Mesenchymal stem cell (in vitro differentiated cells and primary cell): Measurements from ENCODE around the gene CCNDBP1.

Experiments used
- DNase-seq: peaks from one replicate; pipeline ENCODE4 v3.0.0-alpha.2; 2013
- H2AFZ ChIP-seq: one replicate; pipeline ENCODE4 v1.6.1; 2013; ENCODE audit warnings: low read depth, mild to moderate bottlenecking, control low read depth, inconsistent platforms, low read length, moderate library complexity
- H2AK5ac ChIP-seq: 2 replicates; pipeline ENCODE4 v1.6.1; 2013; ENCODE audit warnings: low read length, moderate library complexity, mild to moderate bottlenecking, inconsistent platforms; ENCODE audit not compliant: severe bottlenecking
- H2BK120ac ChIP-seq: one replicate; pipeline ENCODE4 v1.6.1; 2013; ENCODE audit warnings: low read depth, mild to moderate bottlenecking, inconsistent platforms, low read length, moderate library complexity
- H2BK12ac ChIP-seq, 2 experiments: one replicate each; pipeline ENCODE4 v1.6.1; 2013; ENCODE audit warnings: inconsistent platforms in 2 of 2, low read length in 2 of 2, mild to moderate bottlenecking in 2 of 2, moderate library complexity in 2 of 2, control low read depth in 1 of 2
- H2BK15ac ChIP-seq: one replicate; pipeline ENCODE4 v1.6.1; 2013; ENCODE audit warnings: mild to moderate bottlenecking, low read depth, inconsistent platforms; ENCODE audit not compliant: poor library complexity, severe bottlenecking
- H2BK5ac ChIP-seq: 2 replicates; pipeline ENCODE4 v1.6.1; 2013; ENCODE audit warnings: low read depth, mild to moderate bottlenecking, low read length, control low read depth, inconsistent platforms; ENCODE audit not compliant: poor library complexity, severe bottlenecking
- H3K14ac ChIP-seq, 2 experiments: one replicate each; pipeline ENCODE4 v1.6.1; 2013; ENCODE audit warnings: inconsistent platforms in 2 of 2, low read length in 2 of 2, control low read depth in 1 of 2, mild to moderate bottlenecking in 1 of 2, moderate library complexity in 1 of 2
- H3K18ac ChIP-seq, 2 experiments: one replicate each; pipeline ENCODE4 v1.6.1; 2013; ENCODE audit warnings: inconsistent platforms in 2 of 2, low read length in 2 of 2, control low read depth in 1 of 2, low read depth in 1 of 2, mild to moderate bottlenecking in 1 of 2
- H3K23ac ChIP-seq, 2 experiments: one replicate each; pipeline ENCODE4 v1.6.1; 2013; ENCODE audit warnings: inconsistent platforms in 2 of 2, low read length in 2 of 2, mild to moderate bottlenecking in 2 of 2, moderate library complexity in 2 of 2, control low read depth in 1 of 2
- H3K27ac ChIP-seq: 2 replicates; pipeline ENCODE4 v1.5.1; 2013; ENCODE audit warnings: mild to moderate bottlenecking, moderate library complexity, low read length, control low read depth, inconsistent platforms; ENCODE audit not compliant: poor library complexity, severe bottlenecking
- H3K27me3 ChIP-seq, 2 experiments: 2 replicates each; pipeline versions ENCODE4 v1.6.1 to v1.7.0; 2013; ENCODE audit warnings: low read length in 2 of 2, mild to moderate bottlenecking in 2 of 2, moderate library complexity in 2 of 2, control low read depth in 1 of 2, inconsistent platforms in 1 of 2; ENCODE audit not compliant: control insufficient read depth in 1 of 2, insufficient read depth in 1 of 2
- H3K36me3 ChIP-seq, 2 experiments: 2 replicates each; pipeline versions ENCODE4 v1.6.1 to v1.7.0; 2013; ENCODE audit warnings: low read length in 2 of 2, control low read depth in 1 of 2, inconsistent platforms in 1 of 2, low read depth in 1 of 2, mild to moderate bottlenecking in 1 of 2; ENCODE audit not compliant: insufficient read depth in 2 of 2, control insufficient read depth in 1 of 2
- H3K4ac ChIP-seq, 2 experiments: one replicate each; pipeline ENCODE4 v1.6.1; 2013; ENCODE audit warnings: inconsistent platforms in 2 of 2, low read length in 2 of 2, mild to moderate bottlenecking in 2 of 2, moderate library complexity in 2 of 2, control low read depth in 1 of 2, low read depth in 1 of 2
- H3K4me1 ChIP-seq: 2 replicates; pipeline ENCODE4 v1.6.1; 2013; ENCODE audit warnings: low read depth, low read length, control low read depth; ENCODE audit not compliant: control insufficient read depth, insufficient read depth
- H3K4me2 ChIP-seq: 2 replicates; pipeline ENCODE4 v1.6.1; 2013; ENCODE audit warnings: low read length, mild to moderate bottlenecking, inconsistent platforms; ENCODE audit not compliant: poor library complexity, severe bottlenecking
- H3K4me3 ChIP-seq, 2 experiments: 2 replicates each; pipeline versions ENCODE4 v1.5.1 to v1.7.0; 2013; ENCODE audit warnings: low read length in 2 of 2, mild to moderate bottlenecking in 2 of 2, control low read depth in 1 of 2, low read depth in 1 of 2; ENCODE audit not compliant: insufficient read depth in 1 of 2
- H3K79me1 ChIP-seq: replicated peaks from 2 replicates; pipeline ENCODE4 v1.6.1; 2013; ENCODE audit warnings: mild to moderate bottlenecking, control low read depth, low read length, inconsistent platforms; ENCODE audit not compliant: poor library complexity, severe bottlenecking
- H3K9ac ChIP-seq: 2 replicates; pipeline ENCODE4 v1.7.0; 2013; ENCODE audit warnings: mild to moderate bottlenecking, low read length, moderate library complexity
- H3K9me3 ChIP-seq: 2 replicates; pipeline ENCODE4 v1.7.0; 2013; ENCODE audit warnings: mild to moderate bottlenecking, low read length; ENCODE audit not compliant: control insufficient read depth
- H4K8ac ChIP-seq: one replicate; pipeline ENCODE4 v1.6.1; 2013; ENCODE audit warnings: inconsistent platforms, mild to moderate bottlenecking, low read length, moderate library complexity
- H4K91ac ChIP-seq: one replicate; pipeline ENCODE4 v1.6.1; 2013; ENCODE audit warnings: mild to moderate bottlenecking, low read length, inconsistent platforms
- WGBS: methylation state at CpG from one replicate; pipeline ENCODE4 v1.1.7; 2013; ENCODE audit warnings: mixed read lengths; 5-methylcytosine and 5-hydroxymethylcytosine counted together

CCNDBP1 gene

GRCh38 chr15:43212951-43213350, 27.7 kb downstream of the CCNDBP1 start:
- H3K4ac ChIP-seq, result no peak overlapping the region
- no peak overlapping the region for H2BK12ac ChIP-seq
- H3K36me3 ChIP-seq, result no peaks in the 10 kb centered on the region
- no peak overlapping the region for H4K8ac ChIP-seq
- DNase-seq, result no peak
- H2BK120ac ChIP-seq, result no peak overlapping the region
- no peak overlapping the region for H3K27ac ChIP-seq
- H3K4me2 ChIP-seq, result no peak overlapping the region
- no peak overlapping the region for H2BK15ac ChIP-seq
- H3K14ac ChIP-seq, result no peak overlapping the region
- peaks cover 50 to 79% of the 10 kb centered on the region in 2 experiments for H3K27me3 ChIP-seq
- H2BK5ac ChIP-seq, result no peak overlapping the region
- no peak overlapping the region for H3K4me3 ChIP-seq
- no peak overlapping the region for H2AFZ ChIP-seq
- no peak overlapping the region for H4K91ac ChIP-seq
- no peaks in the 10 kb centered on the region for H3K79me1 ChIP-seq
- no peak overlapping the region for H3K18ac ChIP-seq
- no peak overlapping the region for H2AK5ac ChIP-seq
- H3K9ac ChIP-seq, result no peak overlapping the region
- H3K9me3 ChIP-seq, result no peaks in the 10 kb centered on the region
- H3K23ac ChIP-seq, result no peak overlapping the region
- H3K4me1 ChIP-seq, result no peaks in the 10 kb centered on the region

GRCh38 chr15:43213466-43213865, 28.3 kb downstream of the CCNDBP1 start:
- Histone ChIP-seq H2BK5ac (no peak overlapping the region), H3K14ac (no peak overlapping the region), H2BK12ac (no peak overlapping the region), H4K8ac (no peak overlapping the region), H3K79me1 (no peaks in the 10 kb centered on the region), H2BK120ac (no peak overlapping the region), H2AFZ (no peak overlapping the region), H2AK5ac (no peak overlapping the region), H3K4me2 (no peak overlapping the region), H3K27ac (no peak overlapping the region), H3K4me1 (no peaks in the 10 kb centered on the region), H2BK15ac (no peak overlapping the region), H3K9me3 (no peaks in the 10 kb centered on the region), H4K91ac (no peak overlapping the region), H3K36me3 (no peaks in the 10 kb centered on the region), H3K18ac (no peak overlapping the region), H3K27me3 (peaks cover 50 to 79% of the 10 kb centered on the region in 2 experiments), H3K9ac (no peak overlapping the region), H3K4ac (no peak overlapping the region), H3K4me3 (no peak overlapping the region), H3K23ac (no peak overlapping the region)
- no peak for DNase-seq
- WGBS, result 72% methylated on average over 5 of the region's 5 CpGs

GRCh38 chr15:43214169-43214568, 29.0 kb downstream of the CCNDBP1 start:
- Histone ChIP-seq H3K9me3 (no peaks in the 10 kb centered on the region), H3K4ac (no peak overlapping the region), H3K27ac (no peak overlapping the region), H4K91ac (no peak overlapping the region), H2BK15ac (no peak overlapping the region), H2BK12ac (no peak overlapping the region), H3K23ac (no peak overlapping the region), H4K8ac (no peak overlapping the region), H3K9ac (no peak overlapping the region), H3K4me2 (no peak overlapping the region), H3K18ac (no peak overlapping the region), H3K27me3 (peaks cover 47 to 76% of the 10 kb centered on the region in 2 experiments), H2BK5ac (no peak overlapping the region), H3K14ac (no peak overlapping the region), H3K4me3 (no peak overlapping the region), H2BK120ac (no peak overlapping the region), H2AK5ac (no peak overlapping the region), H3K36me3 (no peaks in the 10 kb centered on the region), H3K79me1 (no peaks in the 10 kb centered on the region), H2AFZ (no peak overlapping the region), H3K4me1 (no peaks in the 10 kb centered on the region)
- no peak for DNase-seq
- WGBS, result 74% methylated on average over 8 of the region's 8 CpGs

GRCh38 chr15:43214592-43215295, 29.5 kb downstream of the CCNDBP1 start:
- no peak for DNase-seq
- no peaks in the 10 kb centered on the region for H3K9me3 ChIP-seq
- no peak overlapping the region for H3K4me3 ChIP-seq
- H2BK5ac ChIP-seq, result no peak overlapping the region
- H3K14ac ChIP-seq, result no peak overlapping the region
- no peaks in the 10 kb centered on the region for H3K4me1 ChIP-seq
- no peaks in the 10 kb centered on the region for H3K36me3 ChIP-seq
- no peak overlapping the region for H3K4ac ChIP-seq
- no peak overlapping the region for H2BK120ac ChIP-seq
- H3K27me3 ChIP-seq, result peaks cover 41 to 72% of the 10 kb centered on the region in 2 experiments
- H3K79me1 ChIP-seq, result no peaks in the 10 kb centered on the region
- H3K9ac ChIP-seq, result no peak overlapping the region
- H4K91ac ChIP-seq, result no peak overlapping the region
- 88% methylated on average over 5 of the region's 6 CpGs for WGBS
- H3K18ac ChIP-seq, result no peak overlapping the region
- H3K27ac ChIP-seq, result no peak overlapping the region
- H2BK15ac ChIP-seq, result no peak overlapping the region
- H2AFZ ChIP-seq, result no peak overlapping the region
- no peak overlapping the region for H3K23ac ChIP-seq
- H2AK5ac ChIP-seq, result no peak overlapping the region
- no peak overlapping the region for H4K8ac ChIP-seq
- no peak overlapping the region for H2BK12ac ChIP-seq
- no peak overlapping the region for H3K4me2 ChIP-seq
